OCI-LY1 (cell line): ENCODE data around the gene LEKR1.

Experiments
- H2AFZ ChIP-seq: fragments of 200-600 bp; sonication (generic), shearing (Covaris generic); 2 replicates; pipeline ENCODE4 v1.6.0; 2014; ENCODE audit warnings: antibody characterized with exemption, mild to moderate bottlenecking, low read length
- H3F3A ChIP-seq: fragments of 200-600 bp; sonication (generic), shearing (Covaris generic); 2 replicates; pipeline ENCODE4 v1.6.0; 2014; ENCODE audit warnings: mild to moderate bottlenecking, antibody characterized with exemption, low read length, moderate library complexity; ENCODE audit not compliant: insufficient read depth
- H3K27ac ChIP-seq: fragments of 200-600 bp; sonication (generic); 2 replicates; pipeline ENCODE4 v1.5.1; 2014; ENCODE audit warnings: low read length, mixed run types, mild to moderate bottlenecking, low read depth; ENCODE audit not compliant: poor library complexity, severe bottlenecking
- H3K27me3 ChIP-seq: fragments of 200-600 bp; sonication (generic); 2 replicates; pipeline ENCODE4 v1.6.0; 2014; ENCODE audit warnings: antibody characterized with exemption, mild to moderate bottlenecking, low read length, moderate library complexity; ENCODE audit not compliant: insufficient read depth
- H3K36me3 ChIP-seq: fragments of 200-600 bp; sonication (generic); 2 replicates; pipeline ENCODE4 v1.6.1; 2014; ENCODE audit warnings: mild to moderate bottlenecking, antibody characterized with exemption, low read length, moderate library complexity, mixed read lengths; ENCODE audit not compliant: insufficient read depth
- H3K4me1 ChIP-seq: fragments of 200-600 bp; sonication (generic); 2 replicates; pipeline ENCODE4 v1.5.1; 2014; ENCODE audit warnings: mild to moderate bottlenecking, low read length, moderate library complexity; ENCODE audit not compliant: insufficient read depth, severe bottlenecking
- H3K4me2 ChIP-seq: fragments of 200-600 bp; sonication (generic), shearing (Covaris generic); 2 replicates; pipeline ENCODE4 v1.6.1; 2014; ENCODE audit warnings: low read length
- H3K4me3 ChIP-seq: fragments of 200-600 bp; sonication (generic); 2 replicates; pipeline ENCODE4 v1.5.1; 2014; ENCODE audit warnings: low read length, low read depth, mild to moderate bottlenecking, mixed read lengths; ENCODE audit not compliant: poor library complexity, severe bottlenecking
- H3K79me2 ChIP-seq: fragments of 200-600 bp; shearing (Covaris generic); 2 replicates; pipeline ENCODE4 v1.6.1; 2016; ENCODE audit warnings: mixed run types, low read length, mixed read lengths; ENCODE audit not compliant: insufficient read depth
- H3K9ac ChIP-seq: fragments of 200-600 bp; sonication (generic), shearing (Covaris generic); 2 replicates; pipeline ENCODE4 v1.6.1; 2014; ENCODE audit warnings: mild to moderate bottlenecking, low read length, mixed read lengths
- H3K9me2 ChIP-seq: fragments of 200-600 bp; sonication (generic), shearing (Covaris generic); 2 replicates; pipeline ENCODE4 v1.6.1; 2014; ENCODE audit warnings: low read depth, mild to moderate bottlenecking, low read length, mixed read lengths
- H3K9me3 ChIP-seq: fragments of 200-600 bp; shearing (Covaris generic); 2 replicates; pipeline ENCODE4 v1.6.1; 2014; ENCODE audit warnings: low read length, mixed read lengths
- H4K20me1 ChIP-seq: fragments of 200-600 bp; sonication (generic), shearing (Covaris generic); 2 replicates; pipeline ENCODE4 v1.6.0; 2016; ENCODE audit warnings: mild to moderate bottlenecking, low read length; ENCODE audit not compliant: insufficient read depth
- CTCF ChIP-seq: fragments of 200-600 bp; sonication (generic), shearing (Covaris generic); IDR thresholded peaks from 2 replicates; pipeline ENCODE4 v1.5.1; 2017; ENCODE audit warnings: mild to moderate bottlenecking, antibody characterized with exemption, low read length, moderate library complexity, mixed read lengths
- EZH2 ChIP-seq: fragments of 200-600 bp; sonication (generic), shearing (Covaris generic); IDR thresholded peaks from 2 replicates; pipeline ENCODE4 v1.8.0; 2017; ENCODE audit warnings: borderline replicate concordance, mixed run types, mild to moderate bottlenecking, antibody characterized with exemption, low read length, moderate library complexity, mixed read lengths

LEKR1 gene

GRCh38 chr3:156816091-156816793 lies 9.9 kb upstream of the LEKR1 start:
- Histone ChIP-seq H3K4me2 (peak overlapping the region; percentile 80), H3K27ac (peak overlapping the region; percentile 94)

GRCh38 chr3:156816794-156817645 lies 9.1 kb upstream of the LEKR1 start:
- peak overlapping the region; percentile 80 for H3K4me2 ChIP-seq
- H3K4me1 ChIP-seq: peaks cover 88% of the 10 kb centered on the region
- H3F3A ChIP-seq: no peaks in the 10 kb centered on the region
- H4K20me1 ChIP-seq: no peaks in the 10 kb centered on the region
- H2AFZ ChIP-seq: no peak overlapping the region
- H3K9me2 ChIP-seq: no peaks in the 10 kb centered on the region
- H3K27me3 ChIP-seq: no peaks in the 10 kb centered on the region
- H3K36me3 ChIP-seq: peaks cover 10% of the 10 kb centered on the region; the same call in 1 of the 2 replicates
- H3K9me3 ChIP-seq: no peaks in the 10 kb centered on the region
- H3K27ac ChIP-seq: peak overlapping the region; percentile 94
- peak overlapping the region; percentile 74 for H3K9ac ChIP-seq
- peak overlapping the region; percentile 62 for H3K4me3 ChIP-seq
- peaks cover 29% of the 10 kb centered on the region for H3K79me2 ChIP-seq
- TF ChIP-seq CTCF (peak; percentile 39; the same call in 1 of the 2 replicates), EZH2 (no peak)

More at GRCh38 chr3:156816091-156816793, 9.9 kb upstream of the LEKR1 start:
- Histone ChIP-seq H3K4me3 (peak overlapping the region; percentile 62), H3K27me3 (no peaks in the 10 kb centered on the region), H3K9me2 (no peaks in the 10 kb centered on the region), H3K4me1 (peaks cover 94% of the 10 kb centered on the region), H4K20me1 (no peaks in the 10 kb centered on the region), H3K36me3 (peaks cover 17% of the 10 kb centered on the region), H2AFZ (no peak overlapping the region), H3F3A (no peaks in the 10 kb centered on the region), H3K79me2 (peaks cover 36% of the 10 kb centered on the region), H3K9ac (peak overlapping the region; percentile 74), H3K9me3 (no peaks in the 10 kb centered on the region)
- TF ChIP-seq CTCF (peak; percentile 35; the same call in 1 of the 2 replicates), EZH2 (no peak)

GRCh38 chr3:156817646-156818272 lies 8.4 kb upstream of the LEKR1 start:
- Histone ChIP-seq H3K27ac (peak overlapping the region; percentile 94), H4K20me1 (no peaks in the 10 kb centered on the region), H3K27me3 (no peaks in the 10 kb centered on the region), H3K4me3 (peak overlapping the region; percentile 62), H3K36me3 (0 out of 2 replicates have a peak, but pooled peaks cover 2% of the 10 kb centered on the region), H3K4me2 (peak overlapping the region; percentile 80), H2AFZ (no peak overlapping the region), H3K9ac (peak overlapping the region; percentile 74), H3F3A (no peaks in the 10 kb centered on the region), H3K79me2 (peaks cover 21% of the 10 kb centered on the region), H3K4me1 (peaks cover 80% of the 10 kb centered on the region), H3K9me3 (no peaks in the 10 kb centered on the region), H3K9me2 (no peaks in the 10 kb centered on the region)
- TF ChIP-seq CTCF (no peak), EZH2 (no peak)
